ENCODE results near the gene ZFYVE1.

DNA sequence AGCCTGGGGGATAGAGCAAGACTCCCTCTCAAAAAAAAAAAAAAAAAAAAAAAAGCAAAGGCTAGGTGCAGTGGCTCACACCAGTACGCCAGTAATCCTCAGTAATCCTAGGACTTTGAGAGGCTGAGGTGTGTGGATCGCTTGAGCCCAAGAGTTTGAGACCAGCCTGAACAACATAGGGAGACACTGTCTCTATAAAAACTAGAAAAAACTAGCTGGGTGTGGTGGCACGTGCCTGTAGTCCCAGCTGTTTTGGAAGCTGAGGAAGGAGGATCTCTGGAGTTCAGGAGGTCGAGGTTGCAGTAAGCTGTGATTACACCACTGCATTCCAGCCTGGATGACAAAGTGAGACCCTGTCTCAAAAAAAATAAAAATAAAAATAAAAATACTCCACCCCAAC lies 22.5 kb upstream of the ZFYVE1 start:
- no peak for TF ChIP-seq POLR2A (IDR thresholded peaks at IDR 0.05)
- TF ChIP-seq, protein P1, sequence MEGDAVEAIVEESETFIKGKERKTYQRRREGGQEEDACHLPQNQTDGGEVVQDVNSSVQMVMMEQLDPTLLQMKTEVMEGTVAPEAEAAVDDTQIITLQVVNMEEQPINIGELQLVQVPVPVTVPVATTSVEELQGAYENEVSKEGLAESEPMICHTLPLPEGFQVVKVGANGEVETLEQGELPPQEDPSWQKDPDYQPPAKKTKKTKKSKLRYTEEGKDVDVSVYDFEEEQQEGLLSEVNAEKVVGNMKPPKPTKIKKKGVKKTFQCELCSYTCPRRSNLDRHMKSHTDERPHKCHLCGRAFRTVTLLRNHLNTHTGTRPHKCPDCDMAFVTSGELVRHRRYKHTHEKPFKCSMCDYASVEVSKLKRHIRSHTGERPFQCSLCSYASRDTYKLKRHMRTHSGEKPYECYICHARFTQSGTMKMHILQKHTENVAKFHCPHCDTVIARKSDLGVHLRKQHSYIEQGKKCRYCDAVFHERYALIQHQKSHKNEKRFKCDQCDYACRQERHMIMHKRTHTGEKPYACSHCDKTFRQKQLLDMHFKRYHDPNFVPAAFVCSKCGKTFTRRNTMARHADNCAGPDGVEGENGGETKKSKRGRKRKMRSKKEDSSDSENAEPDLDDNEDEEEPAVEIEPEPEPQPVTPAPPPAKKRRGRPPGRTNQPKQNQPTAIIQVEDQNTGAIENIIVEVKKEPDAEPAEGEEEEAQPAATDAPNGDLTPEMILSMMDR (IDR thresholded peaks at IDR 0.05), result no peak
